NCI-H2107 treated with DMSO at 0.1 percent for 48 hours (cell line): ENCODE data around the gene ST6GALNAC2.
"Not testable (repeated sequence)": the region's sequence is repeated elsewhere in the genome, so short reads cannot be mapped to it uniquely, and the experiment has no call there.

Experiments used
- DNase-seq: peaks from one replicate; lab custom pipeline; 2025; ENCODE audit not compliant: unreplicated experiment; lab: John Stamatoyannopoulos, UW

Gene ST6GALNAC2

DNA sequence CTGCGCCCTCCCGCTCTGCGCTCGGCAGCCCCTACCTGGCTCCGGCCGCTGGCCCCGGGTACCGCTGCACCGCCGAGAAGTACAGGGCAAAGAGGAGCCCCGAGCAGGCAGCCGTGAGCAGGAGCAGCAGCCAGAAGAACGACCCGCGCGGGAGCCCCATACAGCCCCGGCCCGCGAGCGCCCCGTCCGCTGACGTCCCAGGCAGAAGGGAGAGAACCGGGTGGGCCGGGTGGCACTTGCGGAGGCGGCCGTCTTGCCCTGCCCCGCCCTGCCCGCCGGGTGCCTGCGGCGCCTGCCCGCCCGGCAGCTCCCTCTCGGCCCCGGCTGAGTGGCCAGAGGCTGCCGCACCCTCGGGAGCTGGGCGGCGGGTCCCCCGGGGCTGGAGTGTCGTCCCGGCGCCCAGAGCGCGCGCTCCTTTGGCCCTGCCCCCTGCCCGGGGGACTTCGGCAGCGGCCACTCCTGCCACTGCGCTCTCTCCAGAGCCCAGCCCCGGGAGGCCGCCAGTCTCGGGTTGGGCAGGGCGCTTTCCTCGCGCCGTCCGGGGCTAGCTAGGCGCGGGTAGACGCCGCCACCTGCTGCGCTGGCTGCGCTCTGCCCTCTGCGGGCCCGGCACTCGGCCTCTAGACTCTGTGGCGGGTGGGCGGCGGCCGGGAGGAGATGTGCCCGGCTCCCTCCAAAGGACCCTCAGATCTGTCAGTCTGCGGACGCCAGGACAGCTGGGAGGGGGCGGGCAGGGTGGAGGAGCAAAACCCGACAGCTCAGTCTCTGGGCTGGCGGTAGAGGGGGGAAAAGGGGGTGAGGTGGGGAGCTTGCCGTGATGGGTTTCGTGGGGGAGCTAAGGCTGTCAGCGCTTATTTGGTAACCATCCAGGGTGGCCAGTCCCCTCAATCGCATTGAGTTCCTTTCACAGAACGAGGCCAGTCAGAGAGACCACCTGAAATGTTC, at the start of gene ST6GALNAC2:
Gene ST6GALNAC2 (minus strand): TSS at position 212 of the 945 bp plus-strand sequence. CDS start 52 bp downstream, at position 160.
- no peak for DNase-seq

DNA sequence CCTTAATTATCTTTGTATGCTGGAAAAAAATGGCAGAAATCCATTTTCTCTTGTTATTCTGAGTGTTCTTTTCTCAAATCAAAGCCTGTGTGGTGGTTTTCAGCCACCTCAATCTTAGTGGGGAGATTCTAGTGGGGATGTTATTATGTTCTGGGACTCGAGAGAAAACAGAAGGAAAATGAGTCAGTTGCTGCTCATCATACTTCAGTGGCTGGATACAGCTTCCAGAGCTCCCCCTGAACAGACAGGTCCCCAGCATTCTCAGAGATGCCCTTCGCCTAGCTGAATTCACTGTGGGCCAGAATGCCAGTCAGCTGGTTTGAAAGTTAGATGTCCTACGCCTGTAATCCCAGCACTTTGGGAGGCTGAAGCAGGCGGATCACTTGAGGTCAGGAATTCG, 49.4 kb upstream of the ST6GALNAC2 start:
- DNase-seq: no peak

DNA sequence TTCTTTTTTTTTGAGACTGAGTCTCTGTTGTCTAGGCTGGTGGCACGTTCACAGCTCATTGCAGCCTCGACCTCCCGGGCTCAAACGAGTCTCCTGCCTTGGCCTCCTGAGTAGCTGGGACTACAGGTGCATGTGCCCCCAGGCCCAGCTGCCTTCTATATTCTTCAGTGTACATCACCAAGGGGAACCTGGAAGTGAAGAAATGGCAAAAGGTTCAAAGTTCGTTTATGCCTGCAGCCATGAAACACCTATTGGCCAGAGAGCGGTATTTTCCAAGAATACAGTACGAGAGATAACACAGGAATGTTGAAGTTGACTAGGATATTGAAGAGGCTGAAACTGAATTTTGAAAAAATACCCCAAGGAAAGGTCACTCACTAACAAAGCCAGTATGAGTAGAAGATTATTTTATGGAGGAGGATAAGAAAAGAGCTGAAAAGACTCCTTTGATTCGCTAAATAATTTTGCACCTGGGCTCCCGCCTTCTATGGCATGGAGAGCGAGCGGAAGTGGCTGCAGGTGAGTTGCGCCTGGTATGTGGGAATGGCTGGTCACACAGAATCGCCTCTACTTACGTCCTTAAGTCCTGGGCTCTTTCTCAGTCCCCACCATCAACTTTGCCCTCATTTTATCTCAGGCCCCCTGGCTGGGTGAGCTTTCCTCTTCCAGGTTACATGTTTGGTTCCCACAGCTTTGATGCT, 48.1 kb upstream of the ST6GALNAC2 start:
- no peak for DNase-seq

DNA sequence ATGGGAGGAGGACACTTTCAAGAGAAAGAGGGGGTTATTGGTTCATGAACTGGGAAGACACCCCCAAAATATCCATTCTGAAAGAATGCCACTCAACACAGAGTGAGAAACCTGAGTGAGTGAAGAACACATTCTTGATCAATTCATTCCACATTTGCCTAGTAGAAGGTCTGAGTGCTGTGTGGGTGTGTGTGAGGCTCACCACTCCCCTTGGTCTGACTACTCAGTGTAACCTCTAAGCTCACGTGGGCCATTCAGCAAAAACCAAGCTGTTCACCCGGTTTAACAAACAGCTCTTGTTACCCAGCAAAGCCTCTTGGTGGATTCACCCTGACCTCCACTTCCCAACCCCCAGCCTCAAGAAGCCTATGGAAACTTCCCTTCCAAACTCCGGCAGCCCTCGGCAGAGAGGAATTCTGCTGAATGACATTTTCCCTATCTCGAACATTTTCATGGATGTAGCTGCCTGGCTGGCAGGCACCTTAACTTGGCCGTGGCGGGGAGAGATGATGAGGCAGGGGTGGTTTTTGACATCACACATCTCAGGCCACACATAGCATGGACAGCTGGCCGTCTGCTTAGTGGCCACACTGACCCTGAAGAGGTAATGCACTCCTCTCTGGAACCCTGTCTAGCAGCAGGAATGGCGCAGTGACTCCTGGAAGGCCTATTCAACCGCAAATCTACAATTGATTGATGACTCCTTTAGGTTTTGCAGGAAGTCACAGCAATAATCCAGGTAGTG, 46.3 kb upstream of the ST6GALNAC2 start:
- DNase-seq: no peak

DNA sequence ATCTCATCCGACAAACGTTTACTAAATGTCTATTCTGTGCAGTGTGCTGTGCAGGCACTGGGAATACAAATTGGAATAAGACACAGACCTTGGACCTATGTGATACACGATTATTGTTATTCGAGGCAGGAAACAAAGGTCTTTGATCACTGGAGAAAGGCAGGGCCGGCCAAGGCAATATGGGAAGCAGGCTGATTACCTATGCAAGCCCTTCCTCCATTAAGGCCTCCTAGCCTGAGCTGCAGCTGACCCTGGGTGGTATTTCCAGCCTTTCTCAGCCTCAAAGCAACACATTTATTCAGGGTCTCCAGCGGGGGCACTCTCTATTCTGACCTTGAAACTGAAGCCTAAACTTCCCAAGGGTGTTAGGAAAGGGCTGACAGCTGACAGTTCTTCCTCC, 44.5 kb upstream of the ST6GALNAC2 start:
- no peak for DNase-seq

DNA sequence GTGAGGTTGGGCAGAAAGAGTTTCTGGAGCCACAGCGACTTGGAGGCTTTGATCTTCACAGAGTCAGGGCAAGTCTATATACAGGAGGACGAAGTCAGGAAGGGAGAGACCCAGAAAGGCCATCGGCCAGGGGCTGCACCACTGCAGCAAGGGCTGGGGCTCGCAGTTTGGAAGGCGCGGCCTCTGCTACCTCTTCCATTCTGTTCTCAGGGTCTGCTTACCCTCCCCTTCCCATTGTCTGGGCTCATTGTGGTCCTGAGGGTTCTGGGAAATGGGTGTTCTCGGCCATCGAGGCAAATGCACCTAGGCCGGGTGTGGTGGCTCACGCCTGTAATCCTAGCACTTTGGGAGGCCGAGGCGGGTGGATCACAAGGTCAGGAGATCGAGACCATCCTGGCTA, 41.9 kb upstream of the ST6GALNAC2 start:
- no peak for DNase-seq

DNA sequence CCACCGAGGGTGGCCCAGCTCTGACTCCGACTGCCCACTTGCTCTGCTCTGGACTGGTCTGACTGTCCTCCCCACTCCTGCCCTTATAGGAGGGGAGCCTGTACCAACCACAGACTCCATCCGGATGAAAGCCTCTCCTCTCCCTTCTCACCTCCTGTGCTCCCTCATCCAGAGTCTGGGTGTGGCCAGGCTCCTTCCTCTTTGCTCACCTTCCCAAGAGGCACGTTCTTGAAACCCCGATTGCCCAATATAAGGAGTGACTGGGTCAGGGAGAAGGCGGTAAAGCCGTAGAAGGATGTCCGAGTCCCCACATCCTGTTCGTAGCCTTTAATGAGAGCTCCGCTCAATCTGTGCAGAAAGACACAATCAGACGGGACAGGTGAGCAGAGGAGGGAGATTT, 40.8 kb upstream of the ST6GALNAC2 start:
- no peak for DNase-seq

DNA sequence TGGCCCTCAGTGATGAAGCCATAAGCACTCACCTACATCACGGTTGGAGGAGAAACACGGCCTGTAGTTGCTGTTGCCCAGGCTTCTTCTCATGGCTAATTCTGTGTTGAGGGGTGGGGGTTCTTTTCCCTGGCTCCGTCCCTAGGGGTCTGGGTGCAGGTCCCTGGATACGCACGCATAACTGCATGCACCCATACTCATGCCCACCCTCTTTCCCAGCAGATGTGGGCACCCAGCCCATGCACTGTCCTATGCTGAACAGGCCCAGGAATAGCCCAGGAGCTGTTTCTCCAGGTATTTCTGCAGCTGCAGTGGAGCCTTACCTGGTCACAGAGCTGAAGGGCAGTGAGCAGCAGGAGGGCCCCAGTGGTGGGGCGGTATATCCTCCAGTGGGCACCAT, 39.8 kb upstream of the ST6GALNAC2 start:
- no peak for DNase-seq

DNA sequence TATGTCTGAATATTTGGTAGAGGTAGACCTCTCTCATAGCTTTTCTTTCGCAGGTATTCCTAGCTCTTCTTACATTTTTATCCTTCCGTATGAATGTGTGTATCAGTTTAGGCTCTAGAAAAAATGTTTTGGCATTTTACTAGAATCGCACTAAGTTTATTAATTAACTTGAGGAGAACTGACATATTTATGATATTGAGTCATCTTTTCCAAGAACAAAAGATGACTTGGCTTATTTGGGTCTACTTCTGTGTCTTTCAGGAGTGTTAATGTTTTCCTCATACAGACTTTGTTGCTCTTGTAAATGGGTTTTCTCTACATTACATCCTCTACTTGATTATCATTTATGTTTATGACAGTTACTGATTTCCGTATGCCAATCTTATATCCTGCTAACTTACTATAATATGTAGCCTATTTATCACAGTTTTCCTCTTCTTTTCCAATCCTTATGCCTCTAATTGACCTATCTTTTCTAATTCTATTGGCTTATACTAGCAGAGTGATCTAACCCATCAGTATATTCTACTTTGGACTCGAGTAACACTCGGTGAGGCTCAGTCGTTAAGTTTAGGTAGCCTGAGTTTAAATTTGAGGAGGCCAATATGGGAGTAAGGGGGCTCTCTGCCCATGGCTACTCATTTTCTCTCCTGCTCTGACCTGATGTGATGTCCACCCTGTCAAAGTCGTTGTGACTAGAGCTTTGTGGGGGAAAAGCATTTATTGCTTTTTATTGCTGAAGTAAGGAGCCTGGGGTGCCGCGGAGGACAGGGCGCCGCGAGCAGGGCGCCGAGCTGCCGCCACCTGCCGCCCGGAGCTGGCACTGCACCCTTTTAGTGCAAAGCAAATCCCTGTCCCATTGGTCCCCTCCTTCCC, 37.8 kb upstream of the ST6GALNAC2 start:
- DNase-seq: peak; percentile 52

DNA sequence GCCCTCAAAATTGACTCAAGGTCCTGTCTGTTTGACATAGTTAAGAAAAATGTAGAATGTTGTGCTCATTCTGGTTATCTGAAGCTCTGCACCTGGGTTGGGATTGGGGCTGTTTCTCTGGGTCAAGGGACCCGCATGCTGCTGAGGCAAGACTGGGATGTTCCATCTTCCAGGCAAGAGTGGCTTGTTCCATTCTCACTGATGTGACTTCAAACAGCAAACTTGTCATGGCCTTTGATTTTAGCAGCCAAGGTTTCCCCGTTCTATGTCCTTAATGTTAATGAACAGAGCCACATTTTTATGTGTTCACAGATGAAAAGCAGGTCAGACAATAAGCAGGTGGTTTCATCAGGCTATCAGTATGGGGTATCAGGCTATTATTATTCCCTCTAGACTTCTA, 32.2 kb upstream of the ST6GALNAC2 start:
- DNase-seq: no peak

DNA sequence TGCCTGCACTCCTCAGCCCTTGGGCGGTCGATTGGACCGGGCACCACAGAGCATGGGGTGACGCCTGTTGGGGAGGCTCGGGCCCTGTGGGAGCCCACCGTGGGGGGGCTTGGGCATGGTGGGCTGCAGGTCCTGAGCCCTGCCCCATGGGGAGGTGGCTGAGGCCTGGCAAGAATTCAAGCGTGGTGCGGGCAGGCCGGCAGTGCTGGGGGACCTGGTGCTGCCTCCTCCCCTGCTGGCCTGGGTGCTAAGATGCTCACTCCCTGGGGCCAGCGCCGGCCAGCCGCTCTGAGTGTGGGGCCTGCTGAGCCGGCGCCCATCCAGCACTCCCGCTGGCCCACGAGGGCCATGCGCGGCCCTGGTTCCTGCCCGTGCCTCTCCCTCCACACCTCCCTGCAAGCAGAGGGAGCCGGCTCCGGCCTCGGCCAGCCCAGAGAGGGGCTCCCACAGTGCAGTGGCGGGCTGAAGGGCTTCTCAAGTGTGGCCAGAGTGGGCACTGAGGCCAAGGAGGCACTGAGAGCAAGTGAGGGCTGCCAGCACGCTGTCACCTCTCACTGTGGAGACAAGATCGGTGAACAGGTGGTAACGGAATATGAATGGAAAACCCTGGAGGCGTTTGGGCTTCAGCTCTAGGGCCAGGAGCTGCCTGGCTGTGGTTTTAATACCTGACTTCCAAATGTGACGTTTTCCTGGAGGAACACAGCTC, 29.4 kb upstream of the ST6GALNAC2 start:
- no peak for DNase-seq

DNA sequence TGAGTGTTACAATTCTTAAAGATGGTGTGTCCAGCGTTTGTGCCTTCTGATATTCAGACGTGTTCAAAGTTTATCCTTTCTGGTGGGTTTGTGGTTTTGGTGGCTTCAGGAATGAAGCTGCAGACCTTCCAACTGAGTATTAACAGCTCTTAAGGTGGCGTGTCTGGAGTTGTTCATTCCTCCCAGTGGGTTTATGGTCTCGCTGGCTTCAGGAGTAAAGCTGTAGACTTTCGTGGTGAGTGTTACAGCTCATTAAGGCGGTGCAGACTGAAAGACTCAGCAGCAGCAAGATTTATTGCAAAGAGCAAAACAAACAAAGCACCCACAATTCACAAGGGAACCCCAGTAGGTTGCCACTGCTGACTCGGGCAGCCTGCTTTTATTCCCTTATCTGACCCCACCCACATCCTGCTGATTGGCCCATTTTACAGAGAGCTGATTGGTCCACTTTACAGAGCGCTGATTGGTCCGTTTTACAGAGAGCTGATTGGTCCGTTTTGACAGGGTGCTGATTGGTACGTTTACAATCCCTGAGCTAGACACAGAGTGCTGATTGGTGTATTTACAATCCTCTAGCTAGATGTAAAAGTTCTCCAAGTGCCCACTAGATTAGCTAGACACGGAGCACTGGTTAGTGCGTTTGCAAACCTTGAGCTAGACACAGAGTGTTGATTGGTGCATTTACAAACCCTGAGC, 28.6 kb upstream of the ST6GALNAC2 start:
- not testable (repeated sequence) for DNase-seq

DNA sequence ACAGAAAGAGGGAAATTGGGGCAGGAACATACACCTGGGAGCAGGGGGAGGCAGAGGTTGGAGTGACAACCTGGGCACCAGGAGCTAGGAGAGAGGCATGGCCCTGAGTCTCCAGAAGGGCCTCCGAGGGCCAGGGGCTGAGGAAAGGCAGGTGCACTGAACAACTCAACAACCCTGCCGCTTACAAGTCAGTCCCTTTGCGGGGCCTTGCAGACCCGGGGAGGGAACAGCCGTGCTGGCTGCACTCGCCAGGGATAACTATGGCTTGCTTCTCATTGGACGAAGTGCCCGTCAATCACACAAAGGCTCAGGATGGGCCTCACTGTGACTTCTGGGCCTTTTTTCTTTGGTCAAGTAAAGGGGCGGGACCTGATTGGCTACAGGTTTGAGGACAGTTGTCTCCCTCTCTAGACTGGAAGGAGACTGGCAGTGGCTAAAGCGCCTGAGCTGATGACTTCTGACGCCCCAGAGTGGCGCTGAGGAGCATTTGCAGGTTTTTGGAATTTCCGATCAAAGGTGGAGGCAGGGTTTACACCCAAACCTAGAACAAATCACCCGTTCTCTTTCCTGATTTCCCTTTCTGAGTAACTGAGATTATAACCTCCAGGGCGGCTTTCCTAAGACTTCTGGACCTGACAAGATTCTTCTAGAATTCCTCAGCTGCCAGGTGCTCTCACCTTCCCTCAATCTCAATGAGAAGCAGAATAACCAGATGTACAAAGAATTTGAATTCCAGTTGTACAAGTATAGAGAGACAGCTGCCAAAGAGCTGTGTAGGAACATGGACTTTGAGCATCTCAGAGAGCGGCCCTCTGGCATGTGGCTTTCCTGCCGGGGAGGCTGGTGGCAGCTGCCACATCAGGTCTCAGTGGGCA, 27.6 kb upstream of the ST6GALNAC2 start:
- DNase-seq: no peak

DNA sequence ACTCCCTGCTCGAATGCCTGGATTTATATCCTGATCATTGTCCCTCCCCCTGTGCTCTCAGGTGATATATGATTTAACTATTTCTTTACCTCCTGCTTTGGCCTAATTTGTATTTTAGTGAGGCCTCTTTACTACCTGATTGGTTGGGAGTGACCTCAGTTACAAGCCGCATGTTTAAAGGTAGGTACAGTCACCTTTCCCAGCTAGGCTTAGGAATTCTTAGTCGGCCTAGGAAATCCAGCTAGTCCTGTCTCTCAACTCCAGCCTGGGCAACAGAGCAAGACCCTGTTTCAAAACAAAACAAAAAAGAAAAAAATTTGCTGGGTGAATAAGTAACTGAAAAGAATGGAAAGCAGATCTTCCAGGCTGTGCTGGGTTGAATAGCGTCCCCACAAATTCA, 26.8 kb upstream of the ST6GALNAC2 start:
- DNase-seq: no peak

DNA sequence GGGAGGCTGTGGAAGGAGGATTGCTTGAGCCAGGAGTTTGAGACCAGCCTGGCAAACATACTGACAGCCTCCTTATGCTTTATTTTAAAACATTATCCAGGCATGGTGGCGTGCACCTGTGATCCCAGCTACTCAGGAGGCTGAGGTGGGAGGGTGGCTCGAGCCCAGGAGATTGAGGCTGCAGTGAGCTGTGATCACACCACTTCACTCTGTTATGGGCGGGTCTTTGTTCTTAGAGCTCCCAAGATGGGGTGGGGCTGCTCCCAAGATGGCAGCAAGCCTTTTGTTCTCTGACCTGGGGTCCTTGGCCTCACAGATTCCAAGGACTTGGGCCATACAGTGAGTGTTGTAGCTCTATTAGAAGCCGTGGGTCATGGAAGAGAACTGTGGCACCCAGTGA, 26.1 kb upstream of the ST6GALNAC2 start:
- DNase-seq: no peak

DNA sequence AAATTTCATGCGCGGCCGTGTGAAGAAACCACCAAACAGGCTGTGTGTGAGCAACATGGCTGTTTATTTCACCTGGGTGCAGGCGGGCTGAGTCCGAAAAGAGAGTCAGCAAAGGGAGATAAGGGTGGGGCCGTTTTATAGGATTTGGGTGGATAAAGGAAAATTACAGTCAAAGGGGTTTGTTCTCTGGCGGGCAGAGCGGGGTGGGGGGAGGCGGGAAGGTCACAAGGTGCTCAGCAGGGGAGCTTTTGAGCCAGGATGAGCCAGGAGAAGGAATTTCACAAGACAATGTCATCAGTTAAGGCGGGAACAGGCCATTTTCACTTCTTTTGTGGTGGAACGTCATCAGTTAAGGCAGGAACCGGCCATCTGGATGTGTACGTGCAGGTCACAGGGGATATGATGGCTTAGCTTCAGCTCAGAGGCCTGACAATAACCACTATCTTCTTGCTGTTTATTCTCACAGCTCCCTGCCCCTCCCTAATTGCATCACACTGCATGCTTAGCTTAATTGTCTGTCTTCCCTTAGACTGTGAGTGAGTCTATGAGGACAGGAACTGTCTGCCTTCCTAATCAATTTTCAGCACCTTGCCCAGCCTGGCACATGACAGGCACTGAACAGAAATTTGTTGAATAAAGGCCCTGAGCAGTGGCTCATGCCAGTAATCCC, 25.6 kb upstream of the ST6GALNAC2 start:
- not testable (repeated sequence) for DNase-seq

DNA sequence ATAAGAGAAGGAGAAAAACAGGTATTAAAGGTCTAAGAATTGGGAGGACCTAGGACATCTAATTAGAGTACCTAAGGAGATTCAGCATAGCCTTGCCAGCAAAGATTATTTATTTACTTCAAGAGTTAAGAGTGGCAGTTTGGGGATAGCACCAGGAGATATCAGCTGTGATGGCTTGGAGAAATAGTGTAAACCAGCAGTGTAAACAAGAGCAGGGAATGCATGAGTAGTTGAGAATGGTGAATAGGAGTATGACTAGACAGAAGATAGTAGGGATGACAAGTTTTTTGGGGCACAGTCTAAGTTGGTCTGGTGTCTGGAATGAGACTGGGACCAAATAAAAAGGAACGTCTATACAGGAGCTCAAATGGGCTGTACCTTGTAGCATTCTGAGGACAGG, 21.0 kb upstream of the ST6GALNAC2 start:
- DNase-seq: not testable (repeated sequence)

DNA sequence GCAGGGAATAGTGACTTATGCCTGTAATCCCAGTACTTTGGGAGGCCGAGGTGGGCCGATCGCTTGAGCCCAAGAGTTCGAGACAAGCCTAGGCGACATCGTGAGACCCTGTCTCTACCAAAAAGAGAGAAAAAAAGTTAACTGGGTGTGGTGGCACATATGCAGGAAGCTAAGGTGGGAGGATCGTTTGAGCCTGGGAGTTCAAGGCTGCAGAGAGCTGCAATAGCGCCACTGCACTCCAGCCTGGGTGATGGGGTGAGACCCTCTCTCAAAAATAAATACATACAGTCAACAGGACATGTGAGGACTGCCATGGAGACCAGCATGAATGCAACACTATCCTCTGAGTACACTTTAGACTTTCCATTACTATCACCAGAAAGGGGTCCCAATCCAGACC, 15.4 kb upstream of the ST6GALNAC2 start:
- DNase-seq: no peak
